WTC11 (cell line): ENCODE measurements around the gene AJAP1.

Experiments
- ATF3 ChIP-seq: sonication (generic); formaldehyde crosslinking; conservative IDR thresholded peaks from 2 replicates; pipeline ENCODE4 v1.8.1; 2022; ENCODE audit warnings: mild to moderate bottlenecking, missing genetic modification reagents
- CTCF ChIP-seq: fragments of 200-600 bp; IDR thresholded peaks from 2 replicates; pipeline ENCODE4 v1.8.0; 2022; ENCODE audit warnings: antibody characterized with exemption
- ESRRA ChIP-seq: sonication (generic); formaldehyde crosslinking; IDR thresholded peaks from 2 replicates; pipeline ENCODE4 v1.8.1; 2022; ENCODE audit warnings: mild to moderate bottlenecking, missing genetic modification reagents, borderline replicate concordance
- MAX ChIP-seq: sonication (generic); formaldehyde crosslinking; IDR thresholded peaks from 2 replicates; pipeline ENCODE4 v1.8.0; 2022; ENCODE audit warnings: mild to moderate bottlenecking, missing genetic modification reagents
- TP53 ChIP-seq: sonication (generic); formaldehyde crosslinking; IDR thresholded peaks from 2 replicates; pipeline ENCODE4 v1.8.1; 2023; ENCODE audit warnings: mild to moderate bottlenecking, missing genetic modification reagents
- ZSCAN18 ChIP-seq: fragments of 250-450 bp; sonication (Bioruptor Pico); IDR thresholded peaks from 2 replicates; pipeline ENCODE4 v2.1.2; 2022; ENCODE audit warnings: mild to moderate bottlenecking, moderate library complexity

- TF ChIP-seq CTCF (no peak), TP53 (CRISPR knock-in tag) (no peak), ZSCAN18 (no peak), MAX (CRISPR knock-in tag) (no peak), ATF3 (no peak), ESRRA (CRISPR knock-in tag) (no peak)
Measured at GRCh38 chr1:4633346-4633745, 21.1 kb upstream of the AJAP1 start.
